Measurements from ENCODE around the gene IFIT1.
"Not testable (repeated sequence)": the region's sequence is repeated elsewhere in the genome, so short reads cannot be mapped to it uniquely, and the experiment has no call there.

IFIT1 gene

GRCh38 chr10:89367529-89367928 lies 24.9 kb upstream of the IFIT1 start:
- peak; percentile 46 for DNase-seq

GRCh38 chr10:89368129-89368528 lies 24.3 kb upstream of the IFIT1 start:
- no peak for DNase-seq

GRCh38 chr10:89369156-89370105 lies 23.0 kb upstream of the IFIT1 start:
- DNase-seq: peak; percentile 31

GRCh38 chr10:89371079-89371478 lies 21.3 kb upstream of the IFIT1 start:
- no peak for DNase-seq

GRCh38 chr10:89371987-89372386 lies 20.4 kb upstream of the IFIT1 start:
- DNase-seq: no peak

GRCh38 chr10:89373916-89374711 lies 18.3 kb upstream of the IFIT1 start:
- no peak for DNase-seq

GRCh38 chr10:89374713-89375141 lies 17.7 kb upstream of the IFIT1 start:
- no peak for DNase-seq

- DNase-seq: no peak
Measured at GRCh38 chr10:89377705-89378637, 14.5 kb upstream of the IFIT1 start, which contains the start of gene IFIT1B. IFIT1B (plus strand) TSS chr10:89378056; CDS start chr10:89378136, 80 bp downstream.

GRCh38 chr10:89379103-89379502 lies 13.3 kb upstream of the IFIT1 start:
- DNase-seq: no peak

GRCh38 chr10:89382757-89383156 lies 9.7 kb upstream of the IFIT1 start:
- DNase-seq: no peak

- no peak for DNase-seq
Measured at GRCh38 chr10:89384474-89385340, 7.7 kb upstream of the IFIT1 start.

- DNase-seq: no peak
Measured at GRCh38 chr10:89388806-89389205, 3.6 kb upstream of the IFIT1 start.

GRCh38 chr10:89389254-89389653 lies 3.2 kb upstream of the IFIT1 start:
- DNase-seq: peak; percentile 33

- no peak for DNase-seq
Measured at GRCh38 chr10:89390476-89391225, 1.8 kb upstream of the IFIT1 start.

- not testable (repeated sequence) for DNase-seq
Measured at GRCh38 chr10:89391226-89391576, 1.2 kb upstream of the IFIT1 start.

- no peak for DNase-seq
Measured at GRCh38 chr10:89392974-89393373, 551 bp downstream of the IFIT1 start.

GRCh38 chr10:89393898-89394297 lies 1.5 kb downstream of the IFIT1 start:
- no peak for DNase-seq

GRCh38 chr10:89395141-89395540 lies 2.7 kb downstream of the IFIT1 start:
- no peak for DNase-seq

- no peak for DNase-seq
Measured at GRCh38 chr10:89398003-89398749, 5.8 kb downstream of the IFIT1 start.

- DNase-seq: no peak
Measured at GRCh38 chr10:89399956-89400355, 7.5 kb downstream of the IFIT1 start.
